Fibroblast of lung (primary cell): Measurements from ENCODE around the gene PSMA5. TPM values are rescaled to one million over a fixed set of nuclear protein-coding genes. Genes with fewer than 3 reads are reported as not detected.
"Not testable (repeated sequence)": the region's sequence is repeated elsewhere in the genome, so short reads cannot be mapped to it uniquely, and the experiment has no call there.

ENCODE experiments used
- DNase-seq, 2 donors: peaks; one replicate each; pipeline versions ENCODE4 v3.0.0 to v3.0.0-alpha.2; 2010; ENCODE audit warnings: low read depth in 2 of 2
- H2AFZ ChIP-seq: 2 replicates; pipeline ENCODE4 v1.5.1; 2012; ENCODE audit warnings: low read length, control low read depth, inconsistent platforms
- H3K27ac ChIP-seq: 2 replicates; pipeline ENCODE4 v1.5.1; 2011; ENCODE audit warnings: low read length, control low read depth; ENCODE audit not compliant: insufficient read depth
- H3K27me3 ChIP-seq: 2 replicates; pipeline ENCODE4 v1.5.1; 2011; ENCODE audit warnings: mild to moderate bottlenecking, low read length; ENCODE audit not compliant: control insufficient read depth, insufficient read depth
- H3K36me3 ChIP-seq: 2 replicates; pipeline ENCODE4 v1.5.1; 2011; ENCODE audit warnings: low read length; ENCODE audit not compliant: control insufficient read depth, insufficient read depth
- H3K4me1 ChIP-seq: 2 replicates; pipeline ENCODE4 v1.5.1; 2011; ENCODE audit warnings: low read length; ENCODE audit not compliant: control insufficient read depth, insufficient read depth; ENCODE audit errors: extremely low read depth
- H3K4me2 ChIP-seq: 2 replicates; pipeline ENCODE4 v1.5.1; 2011; ENCODE audit warnings: low read length, control low read depth; ENCODE audit not compliant: insufficient read depth; ENCODE audit errors: extremely low read depth
- H3K4me3 ChIP-seq, 4 experiments: fragments of 200-600 bp in 1 of 4; sonication (generic) in 1 of 4; replicated peaks in 1 of 4; 2 replicates each; pipeline ENCODE4 v1.5.1; 2011 to 2016; ENCODE audit warnings: low read length in 4 of 4, low read depth in 3 of 4, mild to moderate bottlenecking in 3 of 4, control low read depth in 2 of 4, inconsistent platforms in 1 of 4, mixed read lengths in 1 of 4; ENCODE audit not compliant: insufficient read depth in 1 of 4; ENCODE audit errors: control extremely low read depth in 1 of 4
- H3K79me2 ChIP-seq: 2 replicates; pipeline ENCODE4 v1.5.1; 2012; ENCODE audit warnings: mild to moderate bottlenecking, low read length, inconsistent platforms; ENCODE audit not compliant: control insufficient read depth, insufficient read depth
- H3K9ac ChIP-seq: 2 replicates; pipeline ENCODE4 v1.5.1; 2011; ENCODE audit warnings: mild to moderate bottlenecking, low read length, control low read depth; ENCODE audit not compliant: insufficient read depth
- H3K9me3 ChIP-seq: 2 replicates; pipeline ENCODE4 v1.5.1; 2012; ENCODE audit warnings: low read depth, low read length; ENCODE audit not compliant: control insufficient read depth, insufficient read depth
- H4K20me1 ChIP-seq: 2 replicates; pipeline ENCODE4 v1.5.1; 2011; ENCODE audit warnings: low read length; ENCODE audit not compliant: control insufficient read depth, insufficient read depth; ENCODE audit errors: extremely low read depth
- EZH2 ChIP-seq: IDR thresholded peaks from 2 replicates; pipeline ENCODE4 v1.5.1; 2012; ENCODE audit warnings: low read length, control low read depth, mild to moderate bottlenecking; ENCODE audit errors: missing control alignments
- polyA plus RNA-seq, 2 donors: library from polyadenylated mRNA; depleted of rRNA in 1 of 2; stranded (reverse) in 1 of 2; unstranded in 1 of 2; fragments of >200 nt; gene quantifications; 2 replicates each; pipeline ENCODE4 v1.2.1, GENCODE V29; 2011 to 2012; ENCODE audit warnings: missing spikeins in 1 of 2
- total RNA-seq: library from RNA; depleted of rRNA; stranded (reverse); fragments of >200 nt; gene quantifications from 2 replicates; pipeline ENCODE4 v1.2.1, GENCODE V29; 2014
- TF ChIP-seq, protein P1 (sequence below), 2 donors: IDR thresholded peaks in 1 of 2; conservative IDR thresholded peaks in 1 of 2; 1 replicate in 1 of 2; 2 replicates in 1 of 2; pipeline ENCODE4 v1.5.1; 2011 to 2012; ENCODE audit warnings: low read length in 2 of 2, control low read depth in 1 of 2, inconsistent platforms in 1 of 2, low read depth in 1 of 2, mild to moderate bottlenecking in 1 of 2

Gene PSMA5
- total and polyA plus RNA-seq, 2 donors (not counting 1 experiment from before 2014, with no cell fraction given): 41.0 to 145 TPM

DNA sequence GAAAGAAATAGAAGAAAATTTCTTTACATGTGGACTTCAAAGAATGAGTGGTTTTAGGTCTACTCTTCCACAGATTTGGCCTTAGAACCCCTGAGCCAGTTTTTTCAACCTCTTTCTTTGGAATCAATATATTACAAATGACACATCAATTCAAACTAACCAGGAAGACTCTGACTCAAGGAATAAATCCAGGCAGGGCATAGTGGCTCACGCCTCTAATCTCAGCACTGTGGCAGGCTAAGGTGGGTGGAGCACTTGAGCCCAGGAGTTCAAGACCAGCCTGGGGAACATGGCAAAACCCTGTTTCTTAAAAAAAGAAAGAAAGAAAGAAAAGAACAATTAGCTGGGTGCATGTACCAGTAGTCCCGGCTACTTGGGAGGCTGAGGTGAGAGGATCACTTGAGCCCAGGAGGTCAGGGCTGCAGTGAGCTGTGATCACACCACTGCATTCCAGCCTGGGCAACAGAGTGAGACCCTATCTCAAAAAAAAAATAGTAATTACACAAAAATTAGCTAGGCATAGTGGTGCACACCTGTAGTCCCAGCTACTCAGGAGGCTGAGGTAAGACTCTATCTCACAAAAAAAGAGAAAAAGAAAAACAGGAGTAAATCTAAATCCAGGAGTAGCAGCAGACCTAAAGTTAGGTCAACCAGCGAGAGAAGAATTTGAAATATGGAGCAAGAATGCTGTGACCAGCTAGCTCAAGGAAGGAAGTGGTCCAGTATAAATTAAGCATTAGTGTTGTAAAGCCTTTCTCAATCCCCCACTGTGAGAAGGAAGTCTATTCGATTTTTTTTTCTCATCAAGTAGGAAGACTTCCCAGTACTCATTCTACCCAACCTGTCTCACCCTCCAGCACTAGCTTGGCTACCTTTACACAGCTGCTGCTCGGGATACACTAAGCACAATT, 30.4 kb downstream of the PSMA5 start:
- H3K36me3 ChIP-seq: no peaks in the 10 kb centered on the region
- no peak overlapping the region for H3K27ac ChIP-seq
- TF ChIP-seq EZH2: no peak
- TF ChIP-seq, protein P1, sequence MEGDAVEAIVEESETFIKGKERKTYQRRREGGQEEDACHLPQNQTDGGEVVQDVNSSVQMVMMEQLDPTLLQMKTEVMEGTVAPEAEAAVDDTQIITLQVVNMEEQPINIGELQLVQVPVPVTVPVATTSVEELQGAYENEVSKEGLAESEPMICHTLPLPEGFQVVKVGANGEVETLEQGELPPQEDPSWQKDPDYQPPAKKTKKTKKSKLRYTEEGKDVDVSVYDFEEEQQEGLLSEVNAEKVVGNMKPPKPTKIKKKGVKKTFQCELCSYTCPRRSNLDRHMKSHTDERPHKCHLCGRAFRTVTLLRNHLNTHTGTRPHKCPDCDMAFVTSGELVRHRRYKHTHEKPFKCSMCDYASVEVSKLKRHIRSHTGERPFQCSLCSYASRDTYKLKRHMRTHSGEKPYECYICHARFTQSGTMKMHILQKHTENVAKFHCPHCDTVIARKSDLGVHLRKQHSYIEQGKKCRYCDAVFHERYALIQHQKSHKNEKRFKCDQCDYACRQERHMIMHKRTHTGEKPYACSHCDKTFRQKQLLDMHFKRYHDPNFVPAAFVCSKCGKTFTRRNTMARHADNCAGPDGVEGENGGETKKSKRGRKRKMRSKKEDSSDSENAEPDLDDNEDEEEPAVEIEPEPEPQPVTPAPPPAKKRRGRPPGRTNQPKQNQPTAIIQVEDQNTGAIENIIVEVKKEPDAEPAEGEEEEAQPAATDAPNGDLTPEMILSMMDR (conservative IDR thresholded peaks at IDR 0.05 in 1 of 2, IDR thresholded peaks at IDR 0.05 in 1 of 2; ENCODE audit: low read depth in 1 of 2, low read length in 2 of 2): no peak
- peak; percentile 30 to 79 for DNase-seq
- H2AFZ ChIP-seq: no peak overlapping the region
- peak overlapping the region in 2 of 4 experiments; percentile 67 to 72 for H3K4me3 ChIP-seq
- H3K4me1 ChIP-seq: peaks cover 18% of the 10 kb centered on the region
- H3K27me3 ChIP-seq: no peaks in the 10 kb centered on the region
- H4K20me1 ChIP-seq: no peaks in the 10 kb centered on the region
- H3K4me2 ChIP-seq: peak overlapping the region; percentile 78
- H3K9ac ChIP-seq: no peak overlapping the region
- H3K9me3 ChIP-seq: no peaks in the 10 kb centered on the region
- peaks cover 2% of the 10 kb centered on the region for H3K79me2 ChIP-seq

DNA sequence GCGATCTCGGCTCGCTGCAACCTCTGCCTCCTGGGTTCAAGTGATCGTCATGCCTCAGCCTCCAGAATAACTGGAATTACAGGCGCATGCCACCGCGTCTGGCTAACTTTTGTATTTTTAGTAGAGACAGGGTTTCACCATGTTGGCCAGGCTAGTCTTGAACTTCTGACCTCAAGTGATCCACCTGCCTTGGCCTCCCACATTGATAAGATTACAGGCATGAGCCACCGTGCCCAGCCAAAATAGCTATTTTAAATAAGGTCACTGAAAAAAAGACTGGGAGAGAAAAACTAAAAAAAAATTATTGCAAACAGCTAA, 31.0 kb downstream of the PSMA5 start:
- H3K36me3 ChIP-seq, H2AFZ ChIP-seq, H3K27ac ChIP-seq, H3K4me3 ChIP-seq, H3K9ac ChIP-seq, H3K4me2 ChIP-seq, H3K9me3 ChIP-seq, DNase-seq, H4K20me1 ChIP-seq, H3K79me2 ChIP-seq, H3K27me3 ChIP-seq: not testable (repeated sequence)
- peaks cover 23% of the 10 kb centered on the region for H3K4me1 ChIP-seq

DNA sequence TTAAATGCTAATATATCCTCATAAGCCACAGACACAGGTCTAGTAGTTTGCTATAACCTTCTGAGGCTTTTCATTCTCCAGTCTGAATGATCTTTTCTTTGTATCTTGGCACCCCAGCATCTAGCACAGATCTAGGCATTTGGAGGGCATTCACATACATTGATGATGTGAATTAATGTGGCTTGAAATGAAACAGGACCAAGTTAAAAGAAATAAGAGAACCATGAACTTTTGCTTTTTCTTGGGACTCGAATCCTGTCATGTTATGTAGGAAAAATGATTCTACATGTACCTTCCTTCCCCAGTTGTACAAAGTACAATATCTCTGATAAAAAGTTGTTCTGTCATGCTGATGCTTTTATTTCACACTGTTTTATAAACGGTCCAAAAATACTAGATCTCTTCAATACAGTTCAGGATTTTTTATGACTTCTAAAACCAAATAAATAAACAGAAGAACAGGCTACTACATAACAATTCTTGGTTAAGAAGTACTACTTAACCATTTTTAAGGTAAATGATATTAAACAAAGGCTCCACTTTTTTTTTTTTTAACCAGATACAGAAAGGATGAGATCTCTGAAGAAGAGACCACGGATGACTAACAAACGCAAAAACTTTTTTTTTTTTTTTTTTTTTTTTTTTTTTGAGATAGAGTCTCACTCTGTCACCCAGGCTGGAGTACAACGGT, 31.5 kb downstream of the PSMA5 start:
- Histone ChIP-seq H3K27me3 (no peaks in the 10 kb centered on the region), H3K4me1 (peaks cover 23% of the 10 kb centered on the region), H2AFZ (no peak overlapping the region), H3K9me3 (no peaks in the 10 kb centered on the region), H3K79me2 (peaks cover 2% of the 10 kb centered on the region), H3K4me3 (no peak overlapping the region), H4K20me1 (no peaks in the 10 kb centered on the region), H3K4me2 (no peak overlapping the region), H3K36me3 (no peaks in the 10 kb centered on the region), H3K9ac (no peak overlapping the region), H3K27ac (peak overlapping the region; percentile 3)
- TF ChIP-seq, protein P1 (conservative IDR thresholded peaks at IDR 0.05 in 1 of 2, IDR thresholded peaks at IDR 0.05 in 1 of 2; ENCODE audit: low read depth in 1 of 2, low read length in 2 of 2): no peak
- TF ChIP-seq EZH2: no peak
- no peak for DNase-seq
